SK-N-MC (cell line): ENCODE measurements around the gene HM13.

Source experiments
- EZH2 ChIP-seq: fragments of 200-600 bp; sonication (generic); IDR thresholded peaks from one replicate; pipeline ENCODE4 v1.6.1; 2017; ENCODE audit warnings: antibody characterized with exemption
- FOXP2 ChIP-seq: optimal IDR thresholded peaks from 2 replicates; pipeline ENCODE3; 2011; ENCODE audit warnings: mild to moderate bottlenecking, moderate library complexity; ENCODE audit not compliant: insufficient read depth; ENCODE audit errors: extremely low read length, control extremely low read depth
- POLR2AphosphoS5 ChIP-seq: IDR thresholded peaks from 2 replicates; pipeline ENCODE4 v1.6.1; 2012; ENCODE audit warnings: mild to moderate bottlenecking, low read depth, low read length, borderline replicate concordance

GRCh38 chr20:31474758-31475427 is 39.3 kb upstream of the HM13 start, which contains the start of the genes DEFB124 and REM1:
- TF ChIP-seq EZH2 (no peak), POLR2AphosphoS5 (no peak), FOXP2 (no peak)
